ENCODE data around the gene KLHL14. TPM values are rescaled to one million over a fixed set of nuclear protein-coding genes. Genes with fewer than 3 reads are reported as not detected.

Gene KLHL14
- total RNA-seq, 1 donor from 2014 or later: 0.72 TPM

DNA sequence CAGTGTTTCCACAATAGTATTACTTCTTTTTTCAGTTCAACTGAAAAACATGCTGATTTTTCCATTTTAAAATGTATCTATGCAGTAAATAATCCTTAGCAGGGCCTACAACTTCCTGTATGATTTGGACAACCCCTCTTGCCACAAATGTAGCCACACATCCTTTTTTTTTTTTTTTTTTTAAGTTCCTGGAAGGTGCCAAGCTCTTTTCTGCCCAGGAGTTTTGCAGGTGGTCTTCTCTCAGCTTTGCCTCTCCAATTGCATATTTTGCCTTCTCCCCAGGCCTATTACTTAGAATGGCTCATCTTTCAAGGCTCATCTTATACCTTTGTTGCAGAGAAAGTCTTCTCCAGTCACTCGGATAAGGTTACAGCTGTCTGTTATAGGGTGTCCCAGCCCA, 11.6 kb downstream of the KLHL14 start:
- Histone ChIP-seq H3K9me3 (no peaks in the 10 kb centered on the region), H3K4me1 (no peaks in the 10 kb centered on the region), H3K27me3 (no peaks in the 10 kb centered on the region), H3K27ac (no peak overlapping the region), H3K36me3 (no peaks in the 10 kb centered on the region), H3K4me3 (no peak overlapping the region)
- no peak for DNase-seq
- intact Hi-C loops (cut with DNase I): no loop called here
- TF ChIP-seq, protein P1, sequence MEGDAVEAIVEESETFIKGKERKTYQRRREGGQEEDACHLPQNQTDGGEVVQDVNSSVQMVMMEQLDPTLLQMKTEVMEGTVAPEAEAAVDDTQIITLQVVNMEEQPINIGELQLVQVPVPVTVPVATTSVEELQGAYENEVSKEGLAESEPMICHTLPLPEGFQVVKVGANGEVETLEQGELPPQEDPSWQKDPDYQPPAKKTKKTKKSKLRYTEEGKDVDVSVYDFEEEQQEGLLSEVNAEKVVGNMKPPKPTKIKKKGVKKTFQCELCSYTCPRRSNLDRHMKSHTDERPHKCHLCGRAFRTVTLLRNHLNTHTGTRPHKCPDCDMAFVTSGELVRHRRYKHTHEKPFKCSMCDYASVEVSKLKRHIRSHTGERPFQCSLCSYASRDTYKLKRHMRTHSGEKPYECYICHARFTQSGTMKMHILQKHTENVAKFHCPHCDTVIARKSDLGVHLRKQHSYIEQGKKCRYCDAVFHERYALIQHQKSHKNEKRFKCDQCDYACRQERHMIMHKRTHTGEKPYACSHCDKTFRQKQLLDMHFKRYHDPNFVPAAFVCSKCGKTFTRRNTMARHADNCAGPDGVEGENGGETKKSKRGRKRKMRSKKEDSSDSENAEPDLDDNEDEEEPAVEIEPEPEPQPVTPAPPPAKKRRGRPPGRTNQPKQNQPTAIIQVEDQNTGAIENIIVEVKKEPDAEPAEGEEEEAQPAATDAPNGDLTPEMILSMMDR (IDR thresholded peaks at IDR 0.05): no peak
- ATAC-seq: no peak

DNA sequence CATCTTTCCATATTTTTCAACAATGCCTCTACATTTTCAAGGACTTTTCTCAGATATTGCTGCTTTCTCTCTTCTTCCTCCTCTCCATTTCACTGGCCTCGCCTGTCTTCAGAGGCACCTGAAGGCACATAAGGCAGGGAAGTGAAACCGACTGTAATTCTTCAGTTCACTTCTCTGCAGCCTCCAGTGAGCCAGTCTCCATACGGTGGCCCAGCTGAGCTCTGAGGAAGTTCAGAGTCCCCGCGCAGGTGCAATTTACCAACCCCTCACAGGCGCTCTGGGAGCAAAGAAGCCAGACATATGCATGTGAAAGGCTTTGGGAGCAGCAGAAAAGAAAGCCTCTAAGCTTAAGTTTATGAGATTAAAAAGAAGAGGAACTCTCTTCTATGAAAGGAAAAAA, 12.4 kb downstream of the KLHL14 start:
- TF ChIP-seq, protein P1 (IDR thresholded peaks at IDR 0.05): no peak

DNA sequence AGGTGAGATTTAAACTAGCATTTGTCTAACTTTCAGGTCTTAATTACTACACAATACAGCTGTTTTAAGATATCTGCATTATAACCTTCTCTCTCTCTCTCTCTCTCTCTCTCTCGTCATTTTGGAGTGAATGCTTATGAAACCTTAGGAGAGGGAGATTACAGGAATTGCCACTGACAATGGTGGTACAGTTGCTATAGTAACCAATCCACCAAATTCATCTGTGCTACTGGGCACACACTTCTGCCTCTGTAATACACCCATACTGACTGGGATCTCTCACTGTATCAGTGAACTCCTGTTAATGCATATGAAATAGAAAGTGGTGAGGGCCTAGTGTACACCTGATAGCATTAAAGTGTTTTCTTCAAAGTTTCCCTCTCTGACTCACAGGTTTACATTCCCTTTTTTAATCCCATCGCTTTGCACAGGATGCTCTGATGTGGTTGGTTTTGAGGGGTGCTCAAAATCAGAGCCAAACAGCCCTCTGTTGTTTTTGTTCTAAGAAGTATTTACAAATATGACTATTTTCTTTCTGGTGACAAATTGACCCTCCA, 13.1 kb downstream of the KLHL14 start:
- DNase-seq: no peak
- TF ChIP-seq, protein P1 (IDR thresholded peaks at IDR 0.05): no peak
- H3K27me3 ChIP-seq: no peaks in the 10 kb centered on the region
- H3K4me1 ChIP-seq: no peaks in the 10 kb centered on the region
- H3K27ac ChIP-seq: no peak overlapping the region
- no peak overlapping the region for H3K4me3 ChIP-seq
- intact Hi-C loops (cut with DNase I): no loop called here
- H3K36me3 ChIP-seq: no peaks in the 10 kb centered on the region
- ATAC-seq: no peak
- H3K9me3 ChIP-seq: no peaks in the 10 kb centered on the region

More for the DNA sequence above, 12.4 kb downstream of the KLHL14 start:
- no peaks in the 10 kb centered on the region for H3K4me1 ChIP-seq
- no peaks in the 10 kb centered on the region for H3K9me3 ChIP-seq
- no peak overlapping the region for H3K4me3 ChIP-seq
- H3K27me3 ChIP-seq: no peaks in the 10 kb centered on the region
- H3K27ac ChIP-seq: no peak overlapping the region
- no peak for DNase-seq
- no peak for ATAC-seq
- no peaks in the 10 kb centered on the region for H3K36me3 ChIP-seq
- intact Hi-C loops (cut with DNase I): no loop called here

DNA sequence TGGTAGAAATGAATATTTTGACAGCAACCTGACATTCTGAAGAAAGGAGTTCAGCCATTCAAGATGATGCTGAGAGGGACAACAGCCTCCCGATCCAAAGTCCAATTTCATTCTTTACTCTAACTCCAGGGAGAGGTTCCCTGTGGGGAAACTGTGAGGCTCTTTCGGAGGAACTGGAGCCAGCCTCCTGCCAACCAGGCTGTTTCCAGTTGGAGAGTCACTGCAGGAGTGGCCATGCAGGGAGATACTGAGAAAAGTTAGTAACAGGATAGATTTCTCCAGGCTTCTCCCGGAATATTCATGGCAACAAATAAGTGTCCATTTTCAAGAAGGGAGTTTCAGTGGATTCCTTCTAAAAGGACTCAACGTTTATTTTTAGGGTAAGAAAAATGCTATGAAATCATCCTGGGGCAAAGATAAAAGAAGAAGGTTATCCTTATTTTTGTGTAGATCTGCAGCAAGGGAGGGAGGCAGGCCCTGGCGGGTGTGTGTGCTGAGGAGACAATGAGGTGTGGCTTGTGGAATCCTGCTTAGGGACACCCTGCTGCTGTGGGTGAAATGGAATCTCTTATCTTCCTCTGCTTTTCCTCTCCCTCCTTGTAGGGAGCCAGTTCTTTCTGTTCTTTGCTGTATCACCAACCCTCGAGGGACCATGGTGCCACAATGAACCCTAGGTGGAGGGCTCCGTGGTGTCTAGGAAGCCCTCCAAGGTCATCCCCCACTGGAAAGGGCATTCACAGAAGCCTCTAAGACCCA, 18.1 kb downstream of the KLHL14 start:
- intact Hi-C loops (cut with DNase I): no loop called here

DNA sequence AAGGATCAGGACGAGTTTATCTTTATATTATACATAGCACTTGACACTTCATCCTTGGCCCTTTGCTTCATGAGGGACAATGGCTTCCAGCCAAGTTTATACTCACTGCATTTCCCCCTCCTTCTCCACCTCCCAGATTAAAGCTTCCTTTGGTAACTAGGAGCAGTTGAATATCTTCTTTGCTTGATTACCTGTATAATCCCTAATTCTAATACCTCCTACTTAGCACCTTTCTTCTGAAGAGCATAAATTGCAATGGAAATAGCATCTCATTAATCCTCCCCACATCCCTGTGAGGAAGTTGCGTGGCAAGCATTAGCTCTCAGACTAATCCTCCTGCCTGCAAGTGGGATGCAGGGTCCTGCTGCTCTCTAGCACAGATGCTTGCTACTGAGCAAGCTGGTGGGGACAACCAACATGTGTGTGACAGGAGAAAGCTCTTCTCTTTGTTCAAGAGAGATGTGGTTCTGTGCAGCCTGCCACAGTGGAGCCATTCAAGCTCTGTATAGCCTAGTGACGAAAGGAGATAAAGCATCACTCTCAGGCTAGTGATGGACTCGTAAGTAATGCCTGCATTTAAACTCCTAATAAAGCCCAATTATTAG, 19.1 kb downstream of the KLHL14 start:
- H3K4me3 ChIP-seq: no peak overlapping the region
- no peaks in the 10 kb centered on the region for H3K27me3 ChIP-seq
- no peak for DNase-seq
- TF ChIP-seq, protein P1 (IDR thresholded peaks at IDR 0.05): no peak
- intact Hi-C loops (cut with DNase I): no loop called here
- ATAC-seq: no peak
- no peak overlapping the region for H3K27ac ChIP-seq
- no peaks in the 10 kb centered on the region for H3K9me3 ChIP-seq
- no peaks in the 10 kb centered on the region for H3K4me1 ChIP-seq
- no peaks in the 10 kb centered on the region for H3K36me3 ChIP-seq

More for the DNA sequence above, 18.1 kb downstream of the KLHL14 start:
- Histone ChIP-seq H3K9me3 (no peaks in the 10 kb centered on the region), H3K27me3 (no peaks in the 10 kb centered on the region), H3K4me1 (no peaks in the 10 kb centered on the region), H3K36me3 (no peaks in the 10 kb centered on the region), H3K27ac (no peak overlapping the region), H3K4me3 (no peak overlapping the region)
- DNase-seq: no peak
- no peak for ATAC-seq
- TF ChIP-seq, protein P1 (IDR thresholded peaks at IDR 0.05): no peak

All from upper lobe of right lung (tissue), 1 donor.